Measurements from ENCODE around the gene CHST11.

- TF ChIP-seq CTCF (optimal IDR thresholded peaks at IDR 0.05 in 1 of 3, IDR thresholded peaks at IDR 0.05 in 1 of 3, conservative IDR thresholded peaks at IDR 0.05 in 1 of 3; ENCODE audit: extremely low read depth in 1 of 3, insufficient read depth in 2 of 3, low read length in 3 of 3): no peak
- no peak for TF ChIP-seq EZH2 (IDR thresholded peaks at IDR 0.05; ENCODE audit: low read length)
Measured at GRCh38 chr12:104471336-104471735, 14.6 kb downstream of the CHST11 start.
